Stomach (tissue), 9 donors: ENCODE data around the gene STX18. TPM values are rescaled to one million over a fixed set of nuclear protein-coding genes. Genes with fewer than 3 reads are reported as not detected.

Experiments
- DNase-seq, 2 donors: peaks; one replicate each; pipeline versions ENCODE4 v3.0.0 to v3.0.0-alpha.2; 2013 to 2019
- H3K27ac ChIP-seq, 5 donors: fragments of 200-600 bp in 4 of 5; sonication (generic) in 4 of 5; one replicate each; pipeline ENCODE4 v1.5.1; 2013 to 2019; ENCODE audit warnings: mild to moderate bottlenecking in 1 of 5, moderate library complexity in 1 of 5
- H3K27me3 ChIP-seq, 3 donors: fragments of 200-600 bp; sonication (generic); one replicate each; pipeline ENCODE4 v1.5.1; 2017 to 2019; ENCODE audit warnings: mixed run types in 1 of 3
- H3K36me3 ChIP-seq, 4 donors: fragments of 200-600 bp; sonication (generic); 1 replicate in 3 of 4; 2 replicates in 1 of 4; pipeline ENCODE4 v1.5.1; 2016 to 2019
- H3K4me1 ChIP-seq, 4 donors: fragments of 200-600 bp; sonication (generic); one replicate each; pipeline ENCODE4 v1.5.1; 2016 to 2019
- H3K4me3 ChIP-seq, 4 donors: fragments of 200-600 bp; sonication (generic) in 3 of 4; one replicate each; pipeline ENCODE4 v1.5.1; 2016 to 2019; ENCODE audit warnings: mild to moderate bottlenecking in 1 of 4
- H3K9me3 ChIP-seq, 4 donors: fragments of 200-600 bp; sonication (generic); one replicate each; pipeline ENCODE4 v1.5.1; 2016 to 2019
- CTCF ChIP-seq, 7 experiments: fragments of 450-650 bp in 4 of 7; fragments of 200-600 bp in 3 of 7; sonication (generic) in 3 of 7; IDR thresholded peaks; one replicate each; pipeline ENCODE4 v1.5.1; 2016 to 2019; ENCODE audit warnings: antibody characterized with exemption in 7 of 7, control low read depth in 2 of 7, mild to moderate bottlenecking in 1 of 7
- EP300 ChIP-seq: sonication (generic); formaldehyde crosslinking; IDR thresholded peaks from one replicate; pipeline ENCODE4 v1.6.1; 2017; ENCODE audit warnings: antibody characterized with exemption
- POLR2A ChIP-seq, 4 donors: fragments of 450-650 bp; IDR thresholded peaks; one replicate each; pipeline ENCODE4 v1.6.1; 2016; ENCODE audit warnings: antibody characterized with exemption in 4 of 4, control low read depth in 2 of 4, mild to moderate bottlenecking in 1 of 4, moderate library complexity in 1 of 4
- POLR2AphosphoS5 ChIP-seq, 3 donors: sonication (generic); formaldehyde crosslinking; IDR thresholded peaks; one replicate each; pipeline ENCODE4 v1.6.1; 2016; ENCODE audit warnings: antibody characterized with exemption in 3 of 3
- WGBS, 5 donors: extraction: QIAGEN DNeasy Blood & Tissue Kit in 3 of 5; methylation state at CpG; one replicate each; pipeline versions ENCODE4 v1.1.5 to v1.1.7; 2013 to 2018; 5-methylcytosine and 5-hydroxymethylcytosine counted together
- intact Hi-C: fragments of 100-400 bp; cut with DNase I; formaldehyde crosslinking; loops from one replicate; pipeline ENCODE4 v1.15.1; 2023; ENCODE audit warnings: low total_unique reads
- polyA plus RNA-seq, 3 donors: library from polyadenylated mRNA; stranded (reverse); fragments of 200-250 nt; gene quantifications; one replicate each; pipeline ENCODE4 v1.2.3, GENCODE V29; 2013
- total RNA-seq, 5 donors: library from RNA; depleted of rRNA; stranded (reverse); fragments of >200 nt; gene quantifications; one replicate each; pipeline versions ENCODE4 v1.1.0 to v1.2.3, GENCODE V29; 2014 to 2016
- donor health status: healthy with polysubstance abuse.
- donor health status: Bipolar disorder and iron deficiency.
- donor health status: healthy.

The STX18 gene
- total and polyA plus RNA-seq, 8 donors, result 17.1 to 91.6 (median 26.3) TPM

DNA sequence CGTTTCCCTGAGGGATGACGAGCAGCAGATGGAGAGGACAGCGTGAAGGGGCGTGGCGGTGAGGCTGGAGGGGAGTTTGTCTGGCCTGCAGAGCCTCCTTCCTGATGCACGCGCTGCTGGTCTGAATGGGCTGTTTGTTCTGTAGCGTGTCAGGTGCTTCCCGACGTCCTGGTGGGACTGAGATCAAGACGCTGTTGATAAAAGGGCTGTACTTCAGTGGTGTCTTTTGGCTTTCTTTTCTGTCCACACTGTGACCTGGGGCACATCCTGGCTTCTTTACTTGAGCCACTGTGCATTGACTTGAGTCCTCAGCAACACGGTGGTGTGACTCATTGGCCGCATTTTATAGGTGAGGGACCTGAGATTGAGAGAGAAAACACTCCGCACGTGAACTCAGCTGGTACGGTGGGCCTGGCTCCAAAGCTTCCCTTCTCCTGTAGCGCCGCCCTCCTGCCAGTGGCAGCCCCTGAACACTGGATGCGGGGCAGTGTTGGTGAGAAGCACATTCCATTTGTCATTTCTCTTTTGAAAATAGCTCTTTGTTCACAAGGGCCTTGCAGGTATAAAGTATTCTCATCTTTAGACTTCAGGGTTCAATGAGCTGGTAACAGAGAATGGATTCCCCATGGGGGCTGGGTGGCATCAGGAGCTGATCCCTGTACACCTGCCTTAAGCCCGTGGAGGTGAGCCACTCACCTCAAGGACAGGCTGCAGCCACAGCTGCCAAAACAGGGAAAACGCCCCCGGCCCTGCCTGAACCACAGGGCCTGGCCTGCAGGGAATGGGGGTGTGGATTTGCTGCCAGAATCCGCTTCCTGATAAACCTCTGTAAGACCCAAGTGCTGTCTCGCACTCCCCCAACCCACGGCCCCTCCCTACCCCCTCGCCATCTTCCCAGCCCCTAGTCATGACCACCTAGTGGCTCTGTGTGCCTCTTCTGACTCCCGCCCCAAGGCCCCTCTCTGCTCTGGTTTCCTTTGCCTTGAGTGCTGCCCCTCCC, 125.7 kb downstream of the STX18 start:
- 89 to 94% (median 92%) methylated on average over 25 to 27 of the region's 27 CpGs for WGBS, 5 donors
- Histone ChIP-seq H3K4me3 (no peak overlapping the region), H3K27me3 (no peaks in the 10 kb centered on the region), H3K9me3 (no peaks in the 10 kb centered on the region), H3K36me3 (peaks cover 23 to 60% (median 56%) of the 10 kb centered on the region in 4 donors), H3K4me1 (no peaks in the 10 kb centered on the region), H3K27ac (no peak overlapping the region)
- intact Hi-C loops, result no loop called here
- no peak for TF ChIP-seq POLR2A (IDR thresholded peaks at IDR 0.05)
- TF ChIP-seq POLR2AphosphoS5 (IDR thresholded peaks at IDR 0.05), result no peak
- no peak for TF ChIP-seq EP300
- TF ChIP-seq CTCF (IDR thresholded peaks at IDR 0.05), result no peak
- DNase-seq, result no peak

GRCh38 chr4:4415107-4415805, 126.6 kb downstream of the STX18 start:
- DNase-seq, result no peak
- no peak overlapping the region for H3K4me3 ChIP-seq
- no peak overlapping the region for H3K27ac ChIP-seq
- H3K4me1 ChIP-seq, result no peaks in the 10 kb centered on the region
- intact Hi-C loops, result no loop called here
- peaks cover 18 to 52% (median 48%) of the 10 kb centered on the region in 4 donors for H3K36me3 ChIP-seq
- TF ChIP-seq POLR2A (IDR thresholded peaks at IDR 0.05) (no peak), EP300 (no peak), POLR2AphosphoS5 (IDR thresholded peaks at IDR 0.05) (no peak), CTCF (IDR thresholded peaks at IDR 0.05) (no peak)
- WGBS, 5 donors, result 93 to 97% (median 95%) methylated on average over 16 to 19 of the region's 19 CpGs
- no peaks in the 10 kb centered on the region for H3K27me3 ChIP-seq
- no peaks in the 10 kb centered on the region for H3K9me3 ChIP-seq

DNA sequence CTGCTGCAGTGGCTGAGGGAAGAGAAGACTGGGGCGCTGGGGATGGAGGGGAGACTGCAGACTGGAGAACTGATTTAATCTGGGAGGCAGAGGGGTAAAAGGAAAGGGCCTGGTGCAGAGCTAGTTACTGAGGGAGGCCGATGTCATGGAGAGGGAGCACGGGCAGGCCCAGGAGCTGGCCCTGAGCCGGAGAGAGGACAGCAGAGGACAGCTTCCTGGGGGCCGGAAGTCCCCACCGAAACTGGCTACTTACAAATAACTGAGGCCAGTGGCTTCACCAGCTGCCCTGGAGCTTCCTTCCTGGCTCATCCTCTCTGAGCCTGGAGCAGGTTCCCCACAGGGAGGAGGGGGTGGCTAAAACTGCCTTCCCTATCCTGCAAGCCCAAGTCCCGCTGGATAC, 128.0 kb downstream of the STX18 start:
- H3K4me3 ChIP-seq, result no peak overlapping the region
- TF ChIP-seq POLR2A (IDR thresholded peaks at IDR 0.05) (no peak), POLR2AphosphoS5 (IDR thresholded peaks at IDR 0.05) (no peak), EP300 (no peak), CTCF (IDR thresholded peaks at IDR 0.05) (no peak)
- H3K27me3 ChIP-seq, result no peaks in the 10 kb centered on the region
- H3K27ac ChIP-seq, result no peak overlapping the region
- intact Hi-C loops, result no loop called here
- H3K36me3 ChIP-seq, result peaks cover 3 to 37% (median 33%) of the 10 kb centered on the region in 4 donors
- 72 to 93% (median 91%) methylated on average over 6 to 7 of the region's 7 CpGs for WGBS, 5 donors
- DNase-seq, result no peak
- no peaks in the 10 kb centered on the region for H3K4me1 ChIP-seq
- H3K9me3 ChIP-seq, result no peaks in the 10 kb centered on the region

GRCh38 chr4:4413373-4413725, 128.5 kb downstream of the STX18 start:
- no peaks in the 10 kb centered on the region for H3K27me3 ChIP-seq
- intact Hi-C loops, result no loop called here
- H3K4me1 ChIP-seq, result no peaks in the 10 kb centered on the region
- H3K27ac ChIP-seq, result no peak overlapping the region
- DNase-seq, result no peak
- no peak for TF ChIP-seq EP300
- TF ChIP-seq CTCF (IDR thresholded peaks at IDR 0.05), result no peak
- no peak for TF ChIP-seq POLR2AphosphoS5 (IDR thresholded peaks at IDR 0.05)
- no peak for TF ChIP-seq POLR2A (IDR thresholded peaks at IDR 0.05)
- no peaks in the 10 kb centered on the region for H3K9me3 ChIP-seq
- WGBS, 5 donors, result 85 to 91% (median 88%) methylated on average over 10 of the region's 10 CpGs
- no peak overlapping the region for H3K4me3 ChIP-seq
- H3K36me3 ChIP-seq, result peaks cover 0 to 33% (median 29%) of the 10 kb centered on the region in 4 donors
